MCF 10A (cell line): ENCODE data around the gene GAPVD1. TPM values are rescaled to one million over a fixed set of nuclear protein-coding genes. Genes with fewer than 3 reads are reported as not detected.
"Not testable (repeated sequence)": the region's sequence is repeated elsewhere in the genome, so short reads cannot be mapped to it uniquely, and the experiment has no call there.

Experiments used
- BruUV-seq: library from RNA; stranded (reverse); fragments of 400-500 nt; replicated peaks from 2 replicates; lab custom pipeline; 2021; lab: Mats Ljungman, UMichigan
- CTCF ChIA-PET: fragments of 300-600 bp; sonication (Branson Sonifier 250); formaldehyde crosslinking; extraction: SDS; loops from one replicate; lab custom pipeline; 2021; ENCODE audit warnings: antibody characterized with exemption, inconsistent platforms; lab: Yijun Ruan, JAX
- POLR2A ChIA-PET: fragments of 300-600, 350-650 bp; sonication (Branson Sonifier 250); formaldehyde crosslinking; extraction: SDS; loops from one replicate; lab custom pipeline; 2020; ENCODE audit warnings: antibody characterized with exemption, inconsistent platforms; lab: Yijun Ruan, JAX
- DNase-seq: peaks from one replicate; pipeline ENCODE4 v3.0.0-alpha.2; 2018; ENCODE audit not compliant: unreplicated experiment
- H3K27ac Mint-ChIP-seq: one replicate; pipeline ENCODE4 v1.8.0; 2022; ENCODE audit warnings: mild to moderate bottlenecking, low read depth, mixed read lengths; ENCODE audit not compliant: unreplicated experiment
- H3K27me3 Mint-ChIP-seq: one replicate; pipeline ENCODE4 v1.8.0; 2022; ENCODE audit warnings: mixed read lengths; ENCODE audit not compliant: insufficient read depth, unreplicated experiment
- H3K36me3 Mint-ChIP-seq: one replicate; pipeline ENCODE4 v1.8.0; 2022; ENCODE audit warnings: mild to moderate bottlenecking, moderate library complexity, mixed read lengths; ENCODE audit not compliant: insufficient read depth, unreplicated experiment
- H3K4me1 Mint-ChIP-seq: one replicate; pipeline ENCODE4 v1.8.0; 2022; ENCODE audit warnings: mixed read lengths; ENCODE audit not compliant: insufficient read depth, unreplicated experiment
- H3K4me3 Mint-ChIP-seq: one replicate; pipeline ENCODE4 v1.8.0; 2022; ENCODE audit warnings: mild to moderate bottlenecking, moderate library complexity, mixed read lengths; ENCODE audit not compliant: unreplicated experiment
- H3K9me3 Mint-ChIP-seq: one replicate; pipeline ENCODE4 v1.8.0; 2022; ENCODE audit warnings: mixed read lengths; ENCODE audit not compliant: unreplicated experiment
- intact Hi-C: fragments of 100-400 bp; cut with micrococcal nuclease; formaldehyde crosslinking; loops from 2 replicates; pipeline ENCODE4 v1.14.1; 2022
- total RNA-seq: library from RNA; stranded (reverse); gene quantifications from 2 replicates; pipeline ENCODE4 v1.2.3, GENCODE V29; 2022
- TF ChIP-seq, protein P1 (sequence below): fragments of 200-600 bp; IDR thresholded peaks from one replicate; pipeline ENCODE4 v1.8.0; 2022; ENCODE audit warnings: antibody characterized with exemption, mild to moderate bottlenecking; ENCODE audit not compliant: unreplicated experiment

Gene GAPVD1
- total RNA-seq, 1 experiment from 2014 or later = 46.2 TPM

DNA sequence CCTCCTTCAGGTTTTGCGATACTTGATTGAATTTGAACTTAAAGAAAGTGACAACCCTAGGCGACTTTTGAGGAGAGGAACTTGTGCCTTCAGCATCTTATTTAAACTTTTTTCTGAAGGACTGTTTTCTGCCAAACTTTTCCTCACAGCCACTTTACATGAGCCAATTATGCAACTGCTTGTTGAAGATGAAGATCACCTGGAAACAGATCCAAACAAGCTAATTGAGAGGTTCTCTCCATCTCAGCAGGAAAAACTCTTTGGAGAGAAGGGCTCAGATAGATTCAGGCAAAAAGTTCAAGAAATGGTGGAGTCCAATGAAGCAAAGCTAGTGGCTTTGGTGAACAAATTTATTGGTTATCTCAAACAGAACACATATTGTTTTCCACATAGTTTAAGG lies 40.6 kb downstream of the GAPVD1 start:
- Mint-ChIP-seq H3K27me3 (no peaks in the 10 kb centered on the region), H3K36me3 (peaks cover 66% of the 10 kb centered on the region), H3K4me3 (no peak overlapping the region), H3K4me1 (peaks cover 3% of the 10 kb centered on the region), H3K27ac (no peak overlapping the region), H3K9me3 (no peaks in the 10 kb centered on the region)
- TF ChIP-seq, protein P1, sequence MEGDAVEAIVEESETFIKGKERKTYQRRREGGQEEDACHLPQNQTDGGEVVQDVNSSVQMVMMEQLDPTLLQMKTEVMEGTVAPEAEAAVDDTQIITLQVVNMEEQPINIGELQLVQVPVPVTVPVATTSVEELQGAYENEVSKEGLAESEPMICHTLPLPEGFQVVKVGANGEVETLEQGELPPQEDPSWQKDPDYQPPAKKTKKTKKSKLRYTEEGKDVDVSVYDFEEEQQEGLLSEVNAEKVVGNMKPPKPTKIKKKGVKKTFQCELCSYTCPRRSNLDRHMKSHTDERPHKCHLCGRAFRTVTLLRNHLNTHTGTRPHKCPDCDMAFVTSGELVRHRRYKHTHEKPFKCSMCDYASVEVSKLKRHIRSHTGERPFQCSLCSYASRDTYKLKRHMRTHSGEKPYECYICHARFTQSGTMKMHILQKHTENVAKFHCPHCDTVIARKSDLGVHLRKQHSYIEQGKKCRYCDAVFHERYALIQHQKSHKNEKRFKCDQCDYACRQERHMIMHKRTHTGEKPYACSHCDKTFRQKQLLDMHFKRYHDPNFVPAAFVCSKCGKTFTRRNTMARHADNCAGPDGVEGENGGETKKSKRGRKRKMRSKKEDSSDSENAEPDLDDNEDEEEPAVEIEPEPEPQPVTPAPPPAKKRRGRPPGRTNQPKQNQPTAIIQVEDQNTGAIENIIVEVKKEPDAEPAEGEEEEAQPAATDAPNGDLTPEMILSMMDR = no peak
- no peak for DNase-seq
- TSS peak; percentile 49 for BruUV-seq
- intact Hi-C loops = no loop called here
- ChIA-PET CTCF (interaction anchor here (0.6 to 1.9 kb wide), 2 partner anchors 55 to 60 kb away, joined by 3 to 7 read pairs; no protein-coding TSS in a partner anchor), POLR2A (interaction anchor here (0.7 kb wide), 1 partner anchor 8 kb away, joined by 3 read pairs; no protein-coding TSS in a partner anchor)

DNA sequence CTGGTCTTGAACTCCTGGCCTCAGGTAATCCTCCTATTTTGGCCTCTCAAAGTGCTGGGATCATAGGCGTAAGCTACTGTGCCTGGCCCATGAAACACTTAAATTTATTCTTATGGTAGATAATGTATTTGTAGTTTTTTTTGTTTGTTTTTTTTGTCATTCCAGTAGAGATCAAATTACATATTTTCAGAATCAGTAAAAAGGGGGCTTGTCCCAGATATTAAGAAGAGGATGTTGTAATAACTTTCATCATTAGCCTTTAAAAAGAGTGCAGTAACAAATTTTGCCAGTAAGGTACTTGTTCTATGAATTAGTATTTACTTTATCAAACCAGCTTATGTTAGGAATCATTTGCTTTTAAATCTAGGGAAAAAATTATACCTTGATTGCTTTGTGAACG lies 42.6 kb downstream of the GAPVD1 start:
- TF ChIP-seq, protein P1 = no peak
- Mint-ChIP-seq H3K4me1 (no peaks in the 10 kb centered on the region), H3K4me3 (no peak overlapping the region), H3K36me3 (peaks cover 82% of the 10 kb centered on the region), H3K27me3 (no peaks in the 10 kb centered on the region), H3K9me3 (no peaks in the 10 kb centered on the region), H3K27ac (no peak overlapping the region)
- no TSS peak for BruUV-seq
- CTCF ChIA-PET = no interaction called here
- intact Hi-C loops = no loop called here
- POLR2A ChIA-PET = interaction anchor here (0.6 to 1.4 kb wide), 3 partner anchors 11 to 22 kb away, joined by 3 to 4 read pairs (median 3); no protein-coding TSS in a partner anchor
- no peak for DNase-seq

DNA sequence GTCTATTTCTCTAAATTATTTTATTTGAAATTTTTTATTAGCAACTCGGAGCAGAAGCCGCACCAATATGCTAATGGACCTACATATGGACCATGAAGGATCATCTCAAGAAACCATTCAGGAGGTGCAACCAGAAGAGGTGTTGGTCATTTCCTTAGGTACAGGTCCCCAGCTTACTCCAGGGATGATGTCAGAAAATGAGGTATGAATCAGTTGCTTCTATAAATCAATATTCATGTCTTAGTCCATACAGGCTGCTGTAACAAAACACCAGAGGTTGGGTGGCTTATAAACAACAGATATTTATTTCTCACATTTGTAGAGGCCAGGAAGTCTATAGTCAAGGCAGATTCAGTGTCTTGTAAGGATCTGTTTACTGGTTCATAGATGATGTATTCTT lies 50.8 kb downstream of the GAPVD1 start:
- H3K9me3 Mint-ChIP-seq = no peaks in the 10 kb centered on the region
- DNase-seq = no peak
- no TSS peak for BruUV-seq
- CTCF ChIA-PET = interaction anchor here (0.6 kb wide), 1 partner anchor 15 kb away, joined by 3 read pairs; no protein-coding TSS in a partner anchor
- H3K4me1 Mint-ChIP-seq = no peaks in the 10 kb centered on the region
- no peak overlapping the region for H3K4me3 Mint-ChIP-seq
- H3K27me3 Mint-ChIP-seq = no peaks in the 10 kb centered on the region
- H3K36me3 Mint-ChIP-seq = peaks cover 96% of the 10 kb centered on the region
- POLR2A ChIA-PET = no interaction called here
- H3K27ac Mint-ChIP-seq = no peak overlapping the region
- intact Hi-C loops = no loop called here
- TF ChIP-seq, protein P1 = no peak

DNA sequence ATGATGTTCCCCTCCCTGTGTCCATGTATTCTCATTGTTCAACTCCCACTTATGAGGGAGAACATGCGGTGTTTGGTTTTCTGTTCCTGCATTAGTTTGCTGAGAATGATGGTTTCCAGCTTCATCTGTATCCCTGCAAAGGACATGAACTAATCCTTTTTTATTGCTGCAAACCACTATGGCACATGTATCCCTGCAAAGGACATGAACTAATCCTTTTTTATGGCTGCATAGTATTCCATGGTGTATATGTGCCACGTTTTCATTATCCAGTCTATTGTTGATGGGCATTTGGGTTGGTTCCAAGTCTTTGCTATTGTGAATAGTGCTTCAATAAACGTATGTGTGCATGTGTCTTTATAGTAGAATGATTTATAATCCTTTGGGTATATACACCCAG lies 54.7 kb downstream of the GAPVD1 start:
- DNase-seq, H3K27ac Mint-ChIP-seq, H3K9me3 Mint-ChIP-seq, CTCF ChIA-PET, H3K4me3 Mint-ChIP-seq, intact Hi-C loops, H3K27me3 Mint-ChIP-seq, BruUV-seq, H3K4me1 Mint-ChIP-seq: not testable (repeated sequence)
- POLR2A ChIA-PET = interaction anchor here (2.4 kb wide), 1 partner anchor 9 kb away, joined by 11 read pairs; no protein-coding TSS in a partner anchor
- peaks cover 89% of the 10 kb centered on the region for H3K36me3 Mint-ChIP-seq
